GM21717 (cell line): ENCODE data around the gene CCNB2.
"Not testable (repeated sequence)": the region's sequence is repeated elsewhere in the genome, so short reads cannot be mapped to it uniquely, and the experiment has no call there.

ENCODE experiments used
- ATAC-seq: cut with Tn5 transposase; IDR thresholded peaks from one replicate; pipeline ENCODE4 v1.9.1; 2021; ENCODE audit warnings: mild to moderate bottlenecking, moderate library complexity; ENCODE audit not compliant: unreplicated experiment

Gene CCNB2

GRCh38 chr15:59131969-59132562, 27.1 kb downstream of the CCNB2 start:
- no peak for ATAC-seq

GRCh38 chr15:59133929-59134427, 29.0 kb downstream of the CCNB2 start:
- no peak for ATAC-seq

GRCh38 chr15:59137566-59137965, 32.6 kb downstream of the CCNB2 start:
- ATAC-seq = no peak

GRCh38 chr15:59138243-59138642, 33.3 kb downstream of the CCNB2 start:
- ATAC-seq = no peak

- no peak for ATAC-seq
Measured at GRCh38 chr15:59140422-59141226, 35.7 kb downstream of the CCNB2 start.

- no peak for ATAC-seq
Measured at GRCh38 chr15:59143281-59143680, 38.3 kb downstream of the CCNB2 start.

GRCh38 chr15:59144594-59144993, 39.6 kb downstream of the CCNB2 start:
- ATAC-seq = not testable (repeated sequence)

- ATAC-seq = no peak
Measured at GRCh38 chr15:59147666-59148065, 42.7 kb downstream of the CCNB2 start.

- no peak for ATAC-seq
Measured at GRCh38 chr15:59148153-59148833, 43.3 kb downstream of the CCNB2 start.

GRCh38 chr15:59150185-59150584, 45.2 kb downstream of the CCNB2 start:
- ATAC-seq = no peak

- ATAC-seq = no peak
Measured at GRCh38 chr15:59152694-59153450, 47.9 kb downstream of the CCNB2 start.

- no peak for ATAC-seq
Measured at GRCh38 chr15:59153466-59153865, 48.5 kb downstream of the CCNB2 start.

- no peak for ATAC-seq
Measured at GRCh38 chr15:59154243-59154642, 49.3 kb downstream of the CCNB2 start.

- no peak for ATAC-seq
Measured at GRCh38 chr15:59155431-59155830, 50.5 kb downstream of the CCNB2 start.

GRCh38 chr15:59157396-59157795, 52.5 kb downstream of the CCNB2 start:
- no peak for ATAC-seq

GRCh38 chr15:59157840-59158700, 53.1 kb downstream of the CCNB2 start:
- no peak for ATAC-seq

- ATAC-seq = no peak
Measured at GRCh38 chr15:59158701-59159034, 53.7 kb downstream of the CCNB2 start.

- ATAC-seq = no peak
Measured at GRCh38 chr15:59159210-59159609, 54.3 kb downstream of the CCNB2 start.

- ATAC-seq = no peak
Measured at GRCh38 chr15:59160880-59161593, 56.1 kb downstream of the CCNB2 start.

GRCh38 chr15:59162080-59162479, 57.1 kb downstream of the CCNB2 start:
- not testable (repeated sequence) for ATAC-seq
